DND-41 (cell line): ENCODE results near the gene NKX6-1.

ENCODE experiments used
- EZH2 ChIP-seq: IDR thresholded peaks from 3 replicates; pipeline ENCODE4 v1.6.1; 2012; ENCODE audit warnings: borderline replicate concordance, low read depth, mild to moderate bottlenecking, moderate library complexity, low read length, inconsistent platforms; ENCODE audit not compliant: severe bottlenecking
- TF ChIP-seq, protein P1 (sequence below): IDR thresholded peaks from 2 replicates; pipeline ENCODE4 v1.5.1; 2012; ENCODE audit warnings: borderline replicate concordance, low read length, moderate library complexity, mild to moderate bottlenecking; ENCODE audit not compliant: poor library complexity, severe bottlenecking; ENCODE audit errors: extremely low read depth

DNA sequence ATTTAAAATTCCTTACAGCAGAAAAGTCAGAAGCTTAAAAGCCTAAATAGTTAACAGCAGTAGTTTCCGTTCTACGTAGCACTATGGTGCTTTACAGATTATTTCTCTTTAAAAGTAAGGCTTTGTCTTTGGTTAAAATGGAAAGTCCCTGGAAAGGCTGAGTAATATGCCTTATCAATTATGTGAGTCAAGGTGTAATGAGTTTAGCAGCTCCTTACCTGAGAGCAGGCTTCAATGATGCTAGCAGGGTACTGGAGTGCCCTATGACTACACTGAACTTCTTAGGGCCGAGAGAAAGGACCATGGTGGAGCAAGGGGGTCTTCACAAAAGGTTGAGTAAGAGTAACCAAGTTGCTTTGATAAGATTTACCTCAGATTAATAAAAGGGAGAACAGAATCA is 12.6 kb upstream of the NKX6-1 start:
- TF ChIP-seq, protein P1, sequence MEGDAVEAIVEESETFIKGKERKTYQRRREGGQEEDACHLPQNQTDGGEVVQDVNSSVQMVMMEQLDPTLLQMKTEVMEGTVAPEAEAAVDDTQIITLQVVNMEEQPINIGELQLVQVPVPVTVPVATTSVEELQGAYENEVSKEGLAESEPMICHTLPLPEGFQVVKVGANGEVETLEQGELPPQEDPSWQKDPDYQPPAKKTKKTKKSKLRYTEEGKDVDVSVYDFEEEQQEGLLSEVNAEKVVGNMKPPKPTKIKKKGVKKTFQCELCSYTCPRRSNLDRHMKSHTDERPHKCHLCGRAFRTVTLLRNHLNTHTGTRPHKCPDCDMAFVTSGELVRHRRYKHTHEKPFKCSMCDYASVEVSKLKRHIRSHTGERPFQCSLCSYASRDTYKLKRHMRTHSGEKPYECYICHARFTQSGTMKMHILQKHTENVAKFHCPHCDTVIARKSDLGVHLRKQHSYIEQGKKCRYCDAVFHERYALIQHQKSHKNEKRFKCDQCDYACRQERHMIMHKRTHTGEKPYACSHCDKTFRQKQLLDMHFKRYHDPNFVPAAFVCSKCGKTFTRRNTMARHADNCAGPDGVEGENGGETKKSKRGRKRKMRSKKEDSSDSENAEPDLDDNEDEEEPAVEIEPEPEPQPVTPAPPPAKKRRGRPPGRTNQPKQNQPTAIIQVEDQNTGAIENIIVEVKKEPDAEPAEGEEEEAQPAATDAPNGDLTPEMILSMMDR: no peak
- no peak for TF ChIP-seq EZH2
